Measurements from ENCODE around the gene LBHD2. TPM values are rescaled to one million over a fixed set of nuclear protein-coding genes. Genes with fewer than 3 reads are reported as not detected.
A peak's percentile ranks its signal among the peaks of the same experiment; 100 is the strongest.

The LBHD2 gene
- total and polyA plus RNA-seq, 2 of the 13 experiments (the other 11 are each of a cell fraction or from before 2014, with no cell fraction given): 0.67 to 1.00 TPM

- TF ChIP-seq AHDC1 (CRISPR knock-in tag; IDR thresholded peaks at IDR 0.05; ENCODE audit: borderline replicate concordance) (no peak), TRIM24 (CRISPR knock-in tag; IDR thresholded peaks at IDR 0.05) (no peak), ZNF614 (CRISPR knock-in tag; IDR thresholded peaks at IDR 0.05; ENCODE audit: borderline replicate concordance) (no peak), NFE2L1 (CRISPR knock-in tag; IDR thresholded peaks at IDR 0.05; ENCODE audit: borderline replicate concordance) (0 out of 2 replicates have a peak, but pooled peaks have one; percentile 7), CBFB (CRISPR knock-in tag; IDR thresholded peaks at IDR 0.05) (peak; percentile 9; the same call in 1 of the 2 replicates), CBX1 (IDR thresholded peaks at IDR 0.05; ENCODE audit: low read depth) (no peak), ZNF792 (CRISPR knock-in tag; IDR thresholded peaks at IDR 0.05) (no peak), ZNF143 (CRISPR knock-in tag; IDR thresholded peaks at IDR 0.05) (no peak), ZNF687 (CRISPR knock-in tag; IDR thresholded peaks at IDR 0.05) (peak; percentile 63; the same call in 1 of the 2 replicates), PBX2 (CRISPR knock-in tag; IDR thresholded peaks at IDR 0.05) (no peak), LCORL (IDR thresholded peaks at IDR 0.05) (no peak), LCORL (CRISPR knock-in tag; IDR thresholded peaks at IDR 0.05) (peak; percentile 60; the same call in 1 of the 2 replicates), TCF7L2 (IDR thresholded peaks at IDR 0.05; ENCODE audit: low read depth, low read length) (no peak), ZNF350 (CRISPR knock-in tag; IDR thresholded peaks at IDR 0.05; ENCODE audit: borderline replicate concordance, low read depth) (no peak; the same call in 1 of the 2 replicates), ZNF891 (CRISPR knock-in tag; IDR thresholded peaks at IDR 0.05) (0 out of 2 replicates have a peak, but pooled peaks have one; percentile 15), UBTF (CRISPR knock-in tag; IDR thresholded peaks at IDR 0.05) (peak; percentile 41; the same call in 1 of the 2 replicates)
These were observed 25.6 kb upstream of the LBHD2 start (continued) for GRCh38 chr14:103058164-103059055.
